HG03159 (cell line): Measurements from ENCODE around the gene TRMT6.

Experiments used
- ATAC-seq: cut with Tn5 transposase; IDR thresholded peaks from one replicate; pipeline ENCODE4 v1.9.1; 2021; ENCODE audit warnings: mild to moderate bottlenecking, moderate library complexity; ENCODE audit not compliant: unreplicated experiment

The TRMT6 gene

DNA sequence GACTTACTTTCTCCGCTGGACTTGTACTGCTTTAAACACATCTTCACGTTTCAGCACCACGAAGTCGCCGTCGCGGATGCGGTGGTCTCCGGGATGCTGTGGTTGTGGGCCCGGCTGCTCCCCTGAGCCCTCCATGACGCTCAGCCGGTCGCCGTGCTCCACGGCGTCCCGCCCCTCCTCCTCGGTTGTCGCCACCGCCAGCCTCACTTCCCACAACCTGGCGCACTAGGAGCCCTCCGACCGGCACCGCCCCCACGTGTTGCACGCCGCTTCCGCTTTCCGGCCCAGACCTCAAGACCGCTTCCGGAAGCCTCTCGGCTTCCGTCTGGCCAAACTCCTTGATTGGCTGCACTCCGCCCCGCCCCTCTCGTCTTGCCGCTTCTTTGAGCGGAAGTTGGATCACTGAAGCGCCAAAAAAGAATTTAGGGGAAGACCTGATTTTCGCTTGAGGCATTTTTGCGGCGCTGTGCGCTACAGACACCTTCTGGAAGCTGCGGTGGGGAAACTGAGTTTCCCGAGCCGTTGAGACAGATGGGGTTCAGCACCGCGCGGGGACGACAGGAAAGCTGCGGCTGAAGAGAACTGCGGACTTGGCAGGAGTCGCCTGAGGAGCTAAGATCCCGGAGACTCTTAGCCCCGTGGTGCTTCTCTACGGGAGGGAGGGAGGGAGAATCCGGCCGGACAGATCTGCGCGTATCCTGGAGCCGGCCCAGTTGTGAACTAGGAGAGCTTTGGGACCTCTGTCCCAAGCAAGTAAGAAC, at the start of gene TRMT6, which contains the start of gene MCM8:
Gene TRMT6, minus strand, starts transcription at position 263 of the 761 bp plus-strand sequence. Its CDS starts 128 bp downstream, at position 135.
Gene MCM8, plus strand, starts transcription at position 382 of the 761 bp plus-strand sequence. CDS start 1,364 bp downstream, outside the sequence.
- ATAC-seq: peak; percentile 99

GRCh38 chr20:5999783-6000182, 49.5 kb upstream of the TRMT6 start:
- ATAC-seq: no peak

GRCh38 chr20:5996765-5997164, 46.4 kb upstream of the TRMT6 start:
- peak; percentile 96 for ATAC-seq

- ATAC-seq: no peak
Measured at GRCh38 chr20:5991623-5992441, 41.5 kb upstream of the TRMT6 start.

DNA sequence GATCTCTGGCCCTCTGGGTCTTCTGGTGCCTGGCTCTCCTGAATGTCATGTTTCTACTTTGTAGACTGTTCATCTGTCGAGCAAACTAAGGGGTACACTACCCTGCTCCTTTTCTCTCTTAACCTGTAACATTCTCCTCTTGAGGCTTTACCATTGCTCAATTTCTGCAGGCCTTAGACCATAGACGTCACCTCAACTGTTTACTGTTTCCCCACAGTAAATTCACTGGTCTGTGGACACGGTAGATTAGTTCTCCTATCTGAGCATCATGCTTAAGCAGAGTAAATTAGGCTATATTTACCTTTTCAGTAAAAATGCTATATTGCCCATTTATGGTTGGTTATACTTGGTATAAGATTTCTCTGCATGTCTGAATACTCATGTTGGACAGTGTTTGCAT, 40.6 kb upstream of the TRMT6 start:
- no peak for ATAC-seq

- ATAC-seq: no peak
Measured at GRCh38 chr20:5989539-5989938, 39.2 kb upstream of the TRMT6 start.

DNA sequence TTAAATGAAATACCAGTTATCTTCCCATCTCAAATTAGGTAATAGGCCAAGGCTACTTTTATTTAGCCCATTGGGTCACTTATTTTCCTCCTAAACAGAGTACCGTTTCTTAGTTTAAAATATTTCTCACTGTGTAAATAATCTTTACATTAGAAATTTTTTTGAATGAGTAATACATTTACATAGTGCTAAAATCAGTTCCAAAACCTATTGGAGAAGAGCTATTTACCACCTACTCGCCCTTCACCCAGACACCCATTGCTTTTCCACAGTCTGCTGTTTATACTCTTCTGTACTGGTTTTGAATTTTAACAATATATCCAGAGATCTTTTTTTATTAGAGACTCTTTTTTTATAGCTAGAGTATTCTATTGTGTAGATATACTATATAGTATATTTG, 37.0 kb upstream of the TRMT6 start:
- no peak for ATAC-seq

DNA sequence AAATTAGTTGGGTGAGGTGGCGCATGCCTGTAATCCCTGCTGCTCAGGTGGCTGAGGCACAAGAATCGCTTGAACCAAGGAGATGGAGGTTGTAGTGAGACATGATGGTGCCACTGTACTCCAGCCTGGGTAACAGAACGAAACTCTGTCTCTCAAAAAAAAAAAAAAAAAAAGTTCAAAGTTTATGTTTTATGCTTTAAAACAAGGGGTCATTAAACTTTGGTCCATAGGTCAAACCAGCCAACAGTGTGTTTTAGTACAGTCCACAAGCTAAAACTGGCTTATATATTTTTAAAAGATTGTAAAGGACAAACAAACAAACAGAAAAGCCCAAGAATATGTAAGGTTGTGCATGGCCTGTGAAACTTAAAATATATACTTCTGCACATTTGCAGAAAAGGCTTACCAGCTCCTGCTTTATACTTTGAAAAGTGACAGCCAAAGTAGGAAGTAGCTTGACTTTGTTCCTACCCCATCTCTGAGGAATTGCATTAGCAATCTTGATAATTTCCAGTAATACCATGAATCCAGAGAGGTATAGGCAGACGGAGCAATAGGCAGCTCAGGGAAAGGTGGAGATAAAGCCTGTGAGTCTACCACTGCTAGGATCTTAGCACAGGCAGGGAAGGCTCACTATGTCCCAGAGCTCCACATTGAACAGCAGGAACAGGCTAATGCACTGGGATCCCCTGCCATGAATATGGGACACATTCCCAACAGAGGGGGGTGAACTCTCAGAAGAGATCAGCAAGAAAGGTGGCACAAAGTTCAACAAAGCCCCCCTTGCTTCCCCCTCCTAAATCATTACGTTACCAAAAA, 30.6 kb upstream of the TRMT6 start:
- no peak for ATAC-seq

DNA sequence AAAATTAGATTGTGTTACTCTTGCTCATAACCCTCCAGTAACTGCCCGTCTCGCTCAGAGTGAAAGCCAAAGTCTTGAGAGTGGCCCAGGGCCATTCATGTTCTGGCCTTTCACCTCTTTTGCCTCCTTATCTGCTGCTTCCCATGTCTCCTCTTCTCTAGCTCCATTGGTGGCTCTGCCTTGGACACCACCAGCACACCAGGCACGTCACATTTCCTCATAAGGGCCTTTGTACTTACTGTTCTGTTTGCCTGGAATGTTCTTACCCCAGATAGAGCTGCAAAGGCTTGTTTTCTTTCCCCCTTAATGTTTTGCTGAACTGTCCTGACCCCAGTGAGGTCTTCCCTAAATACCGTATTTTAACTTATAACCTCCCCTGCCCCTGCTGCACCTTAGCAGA, 29.5 kb upstream of the TRMT6 start:
- ATAC-seq: no peak

- ATAC-seq: no peak
Measured at GRCh38 chr20:5977975-5978374, 27.6 kb upstream of the TRMT6 start.

- no peak for ATAC-seq
Measured at GRCh38 chr20:5977223-5977622, 26.9 kb upstream of the TRMT6 start.

DNA sequence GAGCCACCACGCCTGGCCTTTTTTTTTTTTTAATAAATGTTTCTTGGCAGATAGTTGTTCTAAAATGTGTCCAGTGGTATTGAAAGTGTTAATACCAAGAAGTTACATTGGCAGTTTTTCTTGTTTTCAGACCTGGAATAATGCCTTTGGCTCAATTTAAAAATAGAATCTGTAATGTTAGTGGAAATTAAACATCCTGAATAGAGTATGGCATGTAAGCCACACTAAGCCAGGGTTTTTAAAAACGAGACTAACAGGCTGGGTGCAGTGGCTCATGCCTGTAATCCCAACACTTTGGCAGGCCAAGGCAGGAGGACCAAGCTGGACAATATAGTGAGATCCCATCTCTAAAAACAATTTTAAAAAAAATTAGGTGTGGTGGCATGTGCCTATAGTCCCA, 25.4 kb upstream of the TRMT6 start:
- ATAC-seq: no peak

DNA sequence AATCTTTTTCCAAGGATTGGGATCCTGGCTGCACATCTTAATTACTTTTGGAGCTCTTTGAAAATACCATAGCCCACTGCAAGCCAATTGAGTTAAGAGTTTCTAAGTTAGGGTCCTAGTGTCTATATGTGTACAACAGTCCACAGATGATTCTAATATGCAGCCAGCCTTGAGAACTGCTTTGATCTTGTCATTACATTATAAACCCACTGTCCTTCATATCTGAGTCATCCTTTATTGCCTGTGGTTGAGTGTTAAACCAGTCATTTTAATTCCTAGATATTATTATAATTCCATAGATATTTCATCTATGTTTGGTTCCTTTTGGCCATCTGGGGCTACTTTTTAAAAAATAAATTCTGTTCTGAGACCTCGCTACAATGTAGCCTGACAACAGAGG, 24.2 kb upstream of the TRMT6 start:
- no peak for ATAC-seq

DNA sequence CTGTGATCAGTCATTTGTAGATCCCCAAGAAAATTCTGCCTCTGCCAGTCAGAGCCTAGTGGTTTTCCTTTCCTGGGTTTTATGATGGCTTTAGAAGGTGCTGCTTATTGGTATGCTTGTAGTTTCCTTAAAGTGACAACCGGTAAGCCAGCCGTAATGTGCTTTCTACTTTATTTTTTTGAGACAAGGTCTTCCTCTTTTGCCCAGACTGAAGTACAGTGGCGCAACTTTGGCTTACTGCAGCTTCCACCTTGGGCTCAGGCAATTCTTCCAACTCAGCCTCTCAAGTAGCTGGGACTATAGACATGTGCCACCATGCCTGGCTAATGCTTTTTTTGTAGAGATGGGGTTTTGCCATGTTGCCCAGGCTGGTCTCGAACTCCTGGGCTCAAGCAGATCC, 23.6 kb upstream of the TRMT6 start:
- no peak for ATAC-seq

- no peak for ATAC-seq
Measured at GRCh38 chr20:5973172-5973571, 22.8 kb upstream of the TRMT6 start.

DNA sequence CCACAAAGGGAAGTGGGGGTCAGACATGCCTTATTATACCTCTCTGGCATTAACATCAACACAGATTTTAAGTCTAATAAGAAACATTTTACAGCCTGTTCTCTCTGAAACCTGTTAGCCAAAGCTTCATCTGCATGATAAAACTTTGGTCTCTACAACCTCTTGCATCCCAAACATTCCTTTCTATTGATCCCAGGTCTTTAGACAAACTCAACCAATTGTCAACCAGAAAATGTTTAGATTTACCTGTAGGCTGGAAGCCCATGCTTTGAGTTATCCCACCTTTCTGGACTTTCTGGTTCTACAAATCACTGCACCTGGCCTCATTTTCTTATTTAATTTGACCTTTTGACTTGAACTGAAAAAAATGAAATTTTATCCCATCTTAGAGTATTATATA, 20.9 kb upstream of the TRMT6 start:
- ATAC-seq: no peak

- ATAC-seq: no peak
Measured at GRCh38 chr20:5970381-5970780, 20.0 kb upstream of the TRMT6 start.

DNA sequence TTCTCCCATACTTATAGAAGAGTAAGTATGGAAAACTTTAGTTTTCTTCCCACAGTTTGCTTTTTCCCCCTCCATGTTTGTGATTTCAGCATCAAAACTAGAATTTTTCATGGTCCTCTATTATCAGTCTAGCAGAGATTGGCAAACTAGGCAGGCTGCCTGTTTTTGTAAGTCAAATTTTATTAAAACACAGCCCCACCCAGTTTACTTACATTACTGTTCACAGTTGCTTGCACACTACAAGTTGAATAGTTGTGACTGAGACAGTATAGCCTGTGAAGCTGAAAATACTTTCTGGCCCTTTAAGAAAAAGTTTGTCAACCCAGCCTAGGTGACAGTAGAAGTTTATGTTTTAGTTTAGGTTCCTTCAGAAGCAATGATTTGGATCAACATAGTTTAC, 19.6 kb upstream of the TRMT6 start:
- no peak for ATAC-seq

DNA sequence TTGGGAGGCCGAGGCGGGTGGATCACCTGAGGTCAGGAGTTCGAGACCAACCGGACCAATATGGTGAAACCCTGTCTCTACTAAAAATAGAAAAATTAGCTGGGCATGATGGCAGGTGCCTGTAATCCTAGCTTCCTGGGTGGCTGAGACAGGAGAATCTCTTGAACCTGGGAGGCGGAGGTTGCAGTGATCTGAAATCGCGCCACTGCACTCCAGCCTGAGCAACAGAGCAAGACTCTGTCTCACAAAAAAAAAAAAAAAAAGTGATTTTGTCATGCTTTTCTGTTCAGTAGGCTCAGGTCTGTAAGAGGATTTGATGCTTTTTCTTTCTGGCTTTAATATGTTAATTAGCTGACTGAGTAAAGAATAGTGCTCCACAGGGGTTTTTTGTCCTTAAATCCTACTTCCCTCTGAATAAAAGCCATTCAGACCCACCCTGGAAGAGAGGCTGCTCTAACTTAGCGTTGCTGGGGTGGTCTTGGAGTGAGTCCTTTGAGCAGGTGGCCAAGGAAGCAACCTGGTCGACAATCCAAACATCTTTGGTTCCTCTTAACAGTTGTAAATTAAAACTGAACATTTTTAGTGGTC, 19.1 kb upstream of the TRMT6 start:
- no peak for ATAC-seq

GRCh38 chr20:5968462-5968861, 18.1 kb upstream of the TRMT6 start:
- ATAC-seq: no peak

DNA sequence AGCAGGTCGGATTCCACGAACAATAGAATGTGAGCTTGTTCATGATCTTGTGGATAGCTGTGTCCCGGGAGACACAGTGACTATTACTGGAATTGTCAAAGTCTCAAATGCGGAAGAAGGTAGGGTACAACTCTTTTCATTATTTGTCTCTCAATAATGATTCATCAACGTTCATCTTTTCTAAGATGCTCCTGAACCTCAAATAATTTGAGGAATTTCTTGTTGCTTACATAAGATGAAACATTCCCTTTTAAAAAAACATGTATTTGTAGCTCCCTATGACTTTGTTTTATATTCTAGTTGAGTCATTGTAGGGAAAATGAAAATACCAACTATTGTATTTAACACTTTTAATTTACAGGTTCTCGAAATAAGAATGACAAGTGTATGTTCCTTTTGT, 17.1 kb upstream of the TRMT6 start:
- ATAC-seq: no peak
